GM19372 (cell line): ENCODE results near the gene ERBB3.
A peak's percentile ranks its signal among the peaks of the same experiment; 100 is the strongest.

Source experiments
- ATAC-seq: cut with Tn5 transposase; IDR thresholded peaks from one replicate; pipeline ENCODE4 v1.9.1; 2021; ENCODE audit warnings: mild to moderate bottlenecking, low read depth, moderate library complexity; ENCODE audit not compliant: unreplicated experiment

ERBB3 gene

GRCh38 chr12:56078931-56079722 is 838 bp upstream of the ERBB3 start:
- peak; percentile 58 for ATAC-seq

- ATAC-seq, result no peak
Measured at GRCh38 chr12:56080556-56081138, 682 bp downstream of the ERBB3 start.

GRCh38 chr12:56081393-56082347 is 1.7 kb downstream of the ERBB3 start:
- ATAC-seq, result no peak

- ATAC-seq, result no peak
Measured at GRCh38 chr12:56082382-56082781, 2.4 kb downstream of the ERBB3 start.

- ATAC-seq, result no peak
Measured at GRCh38 chr12:56082967-56083366, 3.0 kb downstream of the ERBB3 start.

GRCh38 chr12:56084958-56085543 is 5.1 kb downstream of the ERBB3 start:
- no peak for ATAC-seq

- ATAC-seq, result no peak
Measured at GRCh38 chr12:56086096-56086495, 6.1 kb downstream of the ERBB3 start.

- ATAC-seq, result no peak
Measured at GRCh38 chr12:56086608-56087007, 6.6 kb downstream of the ERBB3 start.

GRCh38 chr12:56087220-56087619 is 7.3 kb downstream of the ERBB3 start:
- no peak for ATAC-seq

GRCh38 chr12:56097738-56098137 is 17.8 kb downstream of the ERBB3 start:
- ATAC-seq, result no peak

- no peak for ATAC-seq
Measured at GRCh38 chr12:56098592-56098991, 18.6 kb downstream of the ERBB3 start.

- no peak for ATAC-seq
Measured at GRCh38 chr12:56099787-56100186, 19.8 kb downstream of the ERBB3 start.

GRCh38 chr12:56101045-56101444 is 21.1 kb downstream of the ERBB3 start:
- no peak for ATAC-seq

- no peak for ATAC-seq
Measured at GRCh38 chr12:56102683-56103065, 22.7 kb downstream of the ERBB3 start.

GRCh38 chr12:56103066-56103711 is 23.2 kb downstream of the ERBB3 start:
- no peak for ATAC-seq

- no peak for ATAC-seq
Measured at GRCh38 chr12:56103823-56104108, 23.8 kb downstream of the ERBB3 start.

- peak; percentile 92 for ATAC-seq
Measured at GRCh38 chr12:56104109-56104814, 24.3 kb downstream of the ERBB3 start, which contains the start of gene PA2G4. TSS of gene PA2G4 (plus strand) at chr12:56104559. CDS start at chr12:56104738, 179 bp downstream.

GRCh38 chr12:56104815-56105608 is 25.0 kb downstream of the ERBB3 start:
- peak; percentile 3 for ATAC-seq

GRCh38 chr12:56105609-56105902 is 25.6 kb downstream of the ERBB3 start:
- no peak for ATAC-seq
